ENCODE data around the gene NFIX. TPM values are rescaled to one million over a fixed set of nuclear protein-coding genes. Genes with fewer than 3 reads are reported as not detected.
A peak's percentile ranks its signal among the peaks of the same experiment; 100 is the strongest.

The NFIX gene
- total and polyA plus RNA-seq, 2 of the 13 experiments (the other 11 are each of a cell fraction or from before 2014, with no cell fraction given), result 3.4 to 5.4 TPM

DNA sequence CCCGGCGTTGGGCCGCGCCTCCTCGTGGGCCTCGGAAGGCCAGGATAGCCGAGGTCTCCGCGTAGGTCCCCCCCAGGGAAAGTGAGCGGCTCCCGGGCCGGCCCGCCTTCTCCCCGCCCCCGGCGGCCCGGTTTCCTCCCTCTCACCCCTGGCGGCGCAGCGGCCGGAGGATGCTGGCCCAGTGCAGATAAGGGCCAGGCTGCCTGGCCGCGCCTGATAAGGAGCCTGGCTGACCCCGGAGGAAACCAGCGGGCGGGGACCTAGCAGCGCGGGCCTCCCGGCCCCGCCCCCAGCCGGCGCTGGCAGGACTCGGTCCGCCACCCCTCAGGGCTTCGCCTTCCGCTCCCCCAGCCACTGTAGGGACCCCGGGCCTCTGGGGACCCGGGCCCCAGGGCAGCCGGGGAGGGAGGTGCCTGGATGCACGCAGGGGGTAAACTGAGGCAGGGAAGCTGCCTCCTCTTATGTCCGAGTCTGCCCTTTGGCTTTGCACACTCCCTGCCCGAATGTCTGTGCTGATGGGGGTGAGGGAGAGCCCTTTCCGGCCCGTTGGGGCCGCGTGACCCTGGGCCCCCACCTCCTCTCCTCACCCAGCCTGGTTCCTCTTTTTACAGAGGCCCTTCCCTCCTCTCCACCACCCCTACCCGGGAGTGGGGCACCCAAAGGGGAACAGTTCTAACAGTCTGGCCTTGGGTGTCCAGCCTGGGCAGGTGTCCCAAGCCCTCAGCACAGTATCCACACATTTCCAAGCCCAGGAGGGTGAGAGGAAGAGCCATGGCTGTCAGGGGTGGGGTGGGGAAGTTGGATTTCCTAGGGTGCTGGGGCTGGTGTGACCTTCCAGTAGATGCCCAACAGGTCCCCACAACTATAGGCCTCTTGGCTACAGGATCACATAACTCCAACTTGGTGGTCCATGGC, 107.6 kb downstream of the NFIX start, which contains the start of gene LYL1 (continued):
- TF ChIP-seq, protein P1, sequence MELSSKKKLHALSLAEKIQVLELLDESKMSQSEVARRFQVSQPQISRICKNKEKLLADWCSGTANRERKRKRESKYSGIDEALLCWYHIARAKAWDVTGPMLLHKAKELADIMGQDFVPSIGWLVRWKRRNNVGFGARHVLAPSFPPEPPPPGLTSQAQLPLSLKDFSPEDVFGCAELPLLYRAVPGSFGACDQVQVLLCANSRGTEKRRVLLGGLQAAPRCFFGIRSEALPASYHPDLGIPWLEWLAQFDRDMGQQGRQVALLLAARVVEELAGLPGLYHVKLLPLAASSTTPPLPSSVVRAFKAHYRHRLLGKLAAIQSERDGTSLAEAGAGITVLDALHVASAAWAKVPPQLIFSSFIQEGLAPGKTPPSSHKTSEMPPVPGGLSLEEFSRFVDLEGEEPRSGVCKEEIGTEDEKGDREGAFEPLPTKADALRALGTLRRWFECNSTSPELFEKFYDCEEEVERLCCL (CRISPR knock-in tag; IDR thresholded peaks at IDR 0.05; ENCODE audit: borderline replicate concordance), result peak; percentile 50; the same call in 1 of the 2 replicates
- TF ChIP-seq, protein P2, sequence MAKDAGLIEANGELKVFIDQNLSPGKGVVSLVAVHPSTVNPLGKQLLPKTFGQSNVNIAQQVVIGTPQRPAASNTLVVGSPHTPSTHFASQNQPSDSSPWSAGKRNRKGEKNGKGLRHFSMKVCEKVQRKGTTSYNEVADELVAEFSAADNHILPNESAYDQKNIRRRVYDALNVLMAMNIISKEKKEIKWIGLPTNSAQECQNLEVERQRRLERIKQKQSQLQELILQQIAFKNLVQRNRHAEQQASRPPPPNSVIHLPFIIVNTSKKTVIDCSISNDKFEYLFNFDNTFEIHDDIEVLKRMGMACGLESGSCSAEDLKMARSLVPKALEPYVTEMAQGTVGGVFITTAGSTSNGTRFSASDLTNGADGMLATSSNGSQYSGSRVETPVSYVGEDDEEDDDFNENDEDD (CRISPR knock-in tag; IDR thresholded peaks at IDR 0.05; ENCODE audit: borderline replicate concordance), result 0 out of 2 replicates have a peak, but pooled peaks have one; percentile 6

DNA sequence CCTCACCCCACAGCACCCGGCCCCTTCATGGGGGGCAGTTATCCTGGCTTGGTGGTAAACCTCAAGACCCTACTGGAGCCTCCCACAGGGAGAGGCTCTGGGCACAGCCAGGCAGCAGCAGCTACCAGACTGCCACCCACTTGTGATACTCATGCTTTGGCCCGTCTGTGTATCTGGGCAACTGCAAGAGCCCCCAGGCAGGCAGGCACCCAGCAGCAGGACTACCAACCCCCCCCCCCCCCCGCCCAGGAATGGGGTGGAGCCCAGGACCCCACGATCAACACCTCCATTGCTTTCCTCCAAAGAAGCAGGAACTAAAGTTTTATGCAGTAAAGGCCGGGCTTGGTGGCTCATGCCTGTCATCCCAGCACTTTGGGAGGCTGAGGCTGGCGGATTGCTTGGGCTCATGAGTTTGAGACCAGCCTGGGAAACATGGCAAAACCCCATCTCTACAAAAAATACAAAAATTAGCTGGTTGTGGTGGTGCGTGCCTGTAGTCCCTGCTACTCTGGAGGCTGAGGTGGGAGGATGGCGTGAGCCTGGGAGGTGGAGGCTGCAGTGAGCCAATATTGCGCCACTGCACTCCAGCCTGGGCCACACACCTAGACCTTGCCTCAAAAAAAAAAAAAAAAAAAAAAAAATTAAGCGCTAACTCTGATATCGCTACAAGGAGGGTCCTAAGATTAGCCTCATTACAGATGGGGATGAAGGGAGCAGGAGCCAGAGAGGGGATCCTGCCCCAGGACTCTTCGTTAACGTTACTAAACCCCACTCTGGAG, 108.5 kb downstream of the NFIX start:
- H3K4me3 ChIP-seq (replicated peaks in 1 of 3; ENCODE audit: insufficient read depth in 1 of 3, low read depth in 2 of 3, low read length in 3 of 3), result no peak overlapping the region
- no TSS peak for BruUV-seq (replicated peaks)
- no peak overlapping the region for H3K4me2 ChIP-seq (ENCODE audit: low read depth, low read length)
- peaks cover 20% of the 10 kb centered on the region for H3K4me1 ChIP-seq (ENCODE audit: insufficient read depth, low read length)
- H3K9me3 ChIP-seq (ENCODE audit: low read length), result no peaks in the 10 kb centered on the region
- in situ Hi-C loops (cut with HindIII; ENCODE audit: extremely low pct_ligation_motif_present, low pct_unique_long_range_greater_than_20kb), result no loop called here
- ChIA-PET CTCF (ENCODE audit: low intra/inter-chr PET ratio, low total read pairs) (no interaction called here), POLR2A (interaction anchor here (1.2 kb wide), 1 partner anchor 14 kb away, joined by 5 read pairs; the partner anchor contains the start of gene NACC1)
- H3K27me3 ChIP-seq (ENCODE audit: control insufficient read depth in 1 of 2, insufficient read depth in 2 of 2, low read length in 2 of 2), result no peaks in the 10 kb centered on the region
- intact Hi-C loops (cut with micrococcal nuclease; ENCODE audit: unreplicated experiment), result no loop called here
- no peaks in the 10 kb centered on the region for H3K79me2 ChIP-seq (ENCODE audit: insufficient read depth, low read length)
- no peak for ATAC-seq
- peaks cover 0 to 8% of the 10 kb centered on the region in 2 experiments; a peak in 2 of 5 replicates for H3K36me3 ChIP-seq (replicated peaks in 1 of 2; ENCODE audit: control insufficient read depth in 1 of 2, insufficient read depth in 2 of 2, low read length in 2 of 2)
- DNase-seq (ENCODE audit: low spot score), result no peak
- FAIRE-seq, result no peak
- H2AFZ ChIP-seq (ENCODE audit: low read length), result no peak overlapping the region
- peak overlapping the region; percentile 70 for H3K27ac ChIP-seq (ENCODE audit: extremely low read length, insufficient read depth, low read length)
- TF ChIP-seq, protein P3, sequence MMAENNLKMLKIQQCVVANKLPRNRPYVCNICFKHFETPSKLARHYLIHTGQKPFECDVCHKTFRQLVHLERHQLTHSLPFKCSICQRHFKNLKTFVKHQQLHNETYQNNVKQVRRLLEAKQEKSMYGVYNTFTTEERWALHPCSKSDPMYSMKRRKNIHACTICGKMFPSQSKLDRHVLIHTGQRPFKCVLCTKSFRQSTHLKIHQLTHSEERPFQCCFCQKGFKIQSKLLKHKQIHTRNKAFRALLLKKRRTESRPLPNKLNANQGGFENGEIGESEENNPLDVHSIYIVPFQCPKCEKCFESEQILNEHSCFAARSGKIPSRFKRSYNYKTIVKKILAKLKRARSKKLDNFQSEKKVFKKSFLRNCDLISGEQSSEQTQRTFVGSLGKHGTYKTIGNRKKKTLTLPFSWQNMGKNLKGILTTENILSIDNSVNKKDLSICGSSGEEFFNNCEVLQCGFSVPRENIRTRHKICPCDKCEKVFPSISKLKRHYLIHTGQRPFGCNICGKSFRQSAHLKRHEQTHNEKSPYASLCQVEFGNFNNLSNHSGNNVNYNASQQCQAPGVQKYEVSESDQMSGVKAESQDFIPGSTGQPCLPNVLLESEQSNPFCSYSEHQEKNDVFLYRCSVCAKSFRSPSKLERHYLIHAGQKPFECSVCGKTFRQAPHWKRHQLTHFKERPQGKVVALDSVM (CRISPR knock-in tag; IDR thresholded peaks at IDR 0.05), result peak; percentile 73; the same call in 1 of the 2 replicates
- no peak for TF ChIP-seq TEAD2 (CRISPR knock-in tag; IDR thresholded peaks at IDR 0.05)
- no peaks in the 10 kb centered on the region; the same call in 1 of the 2 replicates for H4K20me1 ChIP-seq (ENCODE audit: insufficient read depth, low read length)
- WGBS (ENCODE audit: low lambda C conversion rate), result over 99% methylated on average over 9 of the region's 13 CpGs
- H3K9ac ChIP-seq (ENCODE audit: insufficient read depth, low read depth, low read length), result no peak overlapping the region
